DOHH2 (cell line): ENCODE results near the gene SEPSECS.

Source experiments
- H3F3A ChIP-seq: fragments of 200-600 bp; sonication (generic), shearing (Covaris generic); 2 replicates; pipeline ENCODE4 v1.6.0; 2016; ENCODE audit warnings: antibody characterized with exemption, mild to moderate bottlenecking; ENCODE audit not compliant: control insufficient read depth, insufficient read depth
- H3K27ac ChIP-seq: fragments of 200-600 bp; sonication (generic); 2 replicates; pipeline ENCODE4 v1.5.1; 2014; ENCODE audit warnings: low read depth, mild to moderate bottlenecking, low read length, moderate library complexity
- H3K27me3 ChIP-seq: fragments of 200-600 bp; sonication (generic); 2 replicates; pipeline ENCODE4 v1.6.1; 2014; ENCODE audit warnings: mild to moderate bottlenecking, low read length, mixed read lengths; ENCODE audit not compliant: control insufficient read depth
- H3K36me3 ChIP-seq: fragments of 200-600 bp; sonication (generic); 2 replicates; pipeline ENCODE4 v1.6.1; 2014; ENCODE audit warnings: mild to moderate bottlenecking, low read length, moderate library complexity, mixed read lengths; ENCODE audit not compliant: control insufficient read depth
- H3K4me1 ChIP-seq: fragments of 200-600 bp; sonication (generic); 2 replicates; pipeline ENCODE4 v1.6.1; 2014; ENCODE audit warnings: mild to moderate bottlenecking, low read length, mixed read lengths; ENCODE audit not compliant: control insufficient read depth
- H3K4me2 ChIP-seq: fragments of 200-600 bp; sonication (generic); 2 replicates; pipeline ENCODE4 v1.6.0; 2014; ENCODE audit warnings: mild to moderate bottlenecking, low read length, moderate library complexity
- H3K4me3 ChIP-seq: fragments of 200-600 bp; sonication (generic); 2 replicates; pipeline ENCODE4 v1.5.1; 2014; ENCODE audit warnings: mild to moderate bottlenecking, low read length, mixed read lengths
- H3K79me2 ChIP-seq: fragments of 200-600 bp; sonication (generic); 2 replicates; pipeline ENCODE4 v1.6.1; 2014; ENCODE audit warnings: mild to moderate bottlenecking, low read length, mixed read lengths; ENCODE audit not compliant: control insufficient read depth
- H3K9me2 ChIP-seq: fragments of 200-600 bp; sonication (generic); replicated peaks from 2 replicates; pipeline ENCODE4 v1.6.1; 2014; ENCODE audit warnings: mild to moderate bottlenecking, low read length, mixed read lengths; ENCODE audit not compliant: control insufficient read depth
- H3K9me3 ChIP-seq: fragments of 200-600 bp; sonication (generic); 2 replicates; pipeline ENCODE4 v1.6.1; 2014; ENCODE audit warnings: antibody characterized with exemption, low read length, mixed read lengths; ENCODE audit not compliant: control insufficient read depth, insufficient read depth
- H4K20me1 ChIP-seq: fragments of 200-600 bp; sonication (generic); 2 replicates; pipeline ENCODE4 v1.6.0; 2014; ENCODE audit warnings: low read depth, mild to moderate bottlenecking, antibody characterized with exemption, low read length, moderate library complexity; ENCODE audit not compliant: control insufficient read depth, insufficient read depth
- EZH2phosphoT487 ChIP-seq: fragments of 200-600 bp; sonication (generic); IDR thresholded peaks from 2 replicates; pipeline ENCODE4 v1.6.1; 2017; ENCODE audit warnings: borderline replicate concordance, mild to moderate bottlenecking, antibody characterized with exemption, low read length, moderate library complexity, mixed read lengths
- TF ChIP-seq, protein P1 (sequence below): fragments of 200-600 bp; sonication (generic); IDR thresholded peaks from one replicate; pipeline ENCODE4 v1.5.1; 2014; ENCODE audit warnings: antibody characterized with exemption, mild to moderate bottlenecking, low read depth, low read length; ENCODE audit not compliant: poor library complexity, severe bottlenecking

Gene SEPSECS

DNA sequence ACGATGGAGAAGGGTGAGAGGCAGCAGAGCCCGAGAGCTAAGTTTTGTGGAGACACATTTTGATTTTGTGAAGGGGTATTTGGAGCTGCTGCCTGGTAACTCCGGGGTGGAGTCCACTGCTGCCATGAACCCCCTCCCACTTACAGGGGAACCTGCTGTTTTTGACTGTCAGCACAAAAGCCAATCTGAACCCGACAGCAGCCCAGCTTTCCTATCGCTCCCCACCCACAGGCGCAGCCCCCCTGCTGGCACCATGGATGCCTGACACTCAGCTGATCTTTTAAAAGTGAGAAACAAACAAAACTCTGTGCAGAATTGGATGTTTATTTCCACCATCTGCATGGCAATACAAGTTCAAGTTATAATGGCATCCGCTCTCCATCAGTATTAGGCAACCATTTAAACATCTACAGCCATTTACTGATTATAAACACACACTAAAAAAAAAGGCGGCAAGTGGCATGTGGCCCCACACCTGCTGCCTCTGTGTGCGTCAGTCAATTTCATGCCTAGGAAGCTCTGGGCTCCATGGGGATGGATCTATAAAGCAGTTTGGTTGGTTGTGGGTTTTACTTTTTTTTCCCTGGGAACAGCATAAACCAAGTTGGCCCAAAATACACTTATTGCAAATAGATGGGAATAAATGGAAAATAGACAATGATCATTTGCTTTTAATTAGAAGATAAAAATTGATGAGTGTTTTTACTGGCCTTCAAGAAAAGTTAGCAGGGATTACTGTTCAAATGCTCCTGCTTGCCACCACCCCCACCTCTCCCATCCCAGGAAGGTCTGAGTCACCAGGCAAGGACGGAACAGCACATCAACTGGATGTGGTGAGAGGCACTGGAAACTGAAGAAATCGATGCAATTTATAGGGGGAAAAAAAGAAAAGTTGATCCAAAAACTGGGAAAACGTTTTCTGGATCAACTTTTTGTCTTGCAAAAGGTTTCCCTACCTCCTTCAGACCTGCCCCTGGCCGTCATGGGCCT, 46.0 kb downstream of the SEPSECS start:
- Histone ChIP-seq H3K4me1 (no peaks in the 10 kb centered on the region), H4K20me1 (no peaks in the 10 kb centered on the region), H3F3A (no peaks in the 10 kb centered on the region), H3K36me3 (no peaks in the 10 kb centered on the region), H3K9me2 (no peaks in the 10 kb centered on the region), H3K4me3 (no peak overlapping the region), H3K27ac (no peak overlapping the region), H3K4me2 (no peak overlapping the region), H3K9me3 (no peaks in the 10 kb centered on the region), H3K27me3 (no peaks in the 10 kb centered on the region; the same call in 1 of the 2 replicates), H3K79me2 (no peaks in the 10 kb centered on the region)
- TF ChIP-seq EZH2phosphoT487, result no peak
- TF ChIP-seq, protein P1, sequence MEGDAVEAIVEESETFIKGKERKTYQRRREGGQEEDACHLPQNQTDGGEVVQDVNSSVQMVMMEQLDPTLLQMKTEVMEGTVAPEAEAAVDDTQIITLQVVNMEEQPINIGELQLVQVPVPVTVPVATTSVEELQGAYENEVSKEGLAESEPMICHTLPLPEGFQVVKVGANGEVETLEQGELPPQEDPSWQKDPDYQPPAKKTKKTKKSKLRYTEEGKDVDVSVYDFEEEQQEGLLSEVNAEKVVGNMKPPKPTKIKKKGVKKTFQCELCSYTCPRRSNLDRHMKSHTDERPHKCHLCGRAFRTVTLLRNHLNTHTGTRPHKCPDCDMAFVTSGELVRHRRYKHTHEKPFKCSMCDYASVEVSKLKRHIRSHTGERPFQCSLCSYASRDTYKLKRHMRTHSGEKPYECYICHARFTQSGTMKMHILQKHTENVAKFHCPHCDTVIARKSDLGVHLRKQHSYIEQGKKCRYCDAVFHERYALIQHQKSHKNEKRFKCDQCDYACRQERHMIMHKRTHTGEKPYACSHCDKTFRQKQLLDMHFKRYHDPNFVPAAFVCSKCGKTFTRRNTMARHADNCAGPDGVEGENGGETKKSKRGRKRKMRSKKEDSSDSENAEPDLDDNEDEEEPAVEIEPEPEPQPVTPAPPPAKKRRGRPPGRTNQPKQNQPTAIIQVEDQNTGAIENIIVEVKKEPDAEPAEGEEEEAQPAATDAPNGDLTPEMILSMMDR, result no peak

DNA sequence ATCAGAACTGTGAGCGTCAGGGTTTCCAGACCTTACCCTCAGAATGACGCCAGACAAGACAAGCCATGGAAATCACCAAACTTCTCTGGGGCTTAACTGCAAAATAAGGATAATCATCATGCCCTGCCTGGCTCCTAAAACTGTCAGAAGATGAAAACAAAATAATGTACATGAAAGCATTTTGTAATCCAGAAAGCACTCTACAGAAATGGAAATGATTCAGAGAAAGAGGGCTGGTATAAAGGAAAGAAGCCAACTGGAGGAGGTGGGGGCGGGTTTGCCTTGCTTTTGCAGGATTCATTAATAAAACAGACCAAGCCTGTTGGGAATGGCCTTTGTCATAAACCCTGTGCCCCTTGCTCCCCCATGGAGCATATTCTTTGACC, 47.3 kb downstream of the SEPSECS start:
- H3K27ac ChIP-seq, result no peak overlapping the region
- no peaks in the 10 kb centered on the region for H4K20me1 ChIP-seq
- no peaks in the 10 kb centered on the region for H3F3A ChIP-seq
- no peaks in the 10 kb centered on the region; the same call in 1 of the 2 replicates for H3K27me3 ChIP-seq
- no peaks in the 10 kb centered on the region for H3K9me2 ChIP-seq
- TF ChIP-seq, protein P1, result no peak
- no peak for TF ChIP-seq EZH2phosphoT487
- no peaks in the 10 kb centered on the region for H3K4me1 ChIP-seq
- no peaks in the 10 kb centered on the region for H3K9me3 ChIP-seq
- H3K79me2 ChIP-seq, result no peaks in the 10 kb centered on the region
- no peaks in the 10 kb centered on the region for H3K36me3 ChIP-seq
- no peak overlapping the region for H3K4me2 ChIP-seq
- no peak overlapping the region for H3K4me3 ChIP-seq

DNA sequence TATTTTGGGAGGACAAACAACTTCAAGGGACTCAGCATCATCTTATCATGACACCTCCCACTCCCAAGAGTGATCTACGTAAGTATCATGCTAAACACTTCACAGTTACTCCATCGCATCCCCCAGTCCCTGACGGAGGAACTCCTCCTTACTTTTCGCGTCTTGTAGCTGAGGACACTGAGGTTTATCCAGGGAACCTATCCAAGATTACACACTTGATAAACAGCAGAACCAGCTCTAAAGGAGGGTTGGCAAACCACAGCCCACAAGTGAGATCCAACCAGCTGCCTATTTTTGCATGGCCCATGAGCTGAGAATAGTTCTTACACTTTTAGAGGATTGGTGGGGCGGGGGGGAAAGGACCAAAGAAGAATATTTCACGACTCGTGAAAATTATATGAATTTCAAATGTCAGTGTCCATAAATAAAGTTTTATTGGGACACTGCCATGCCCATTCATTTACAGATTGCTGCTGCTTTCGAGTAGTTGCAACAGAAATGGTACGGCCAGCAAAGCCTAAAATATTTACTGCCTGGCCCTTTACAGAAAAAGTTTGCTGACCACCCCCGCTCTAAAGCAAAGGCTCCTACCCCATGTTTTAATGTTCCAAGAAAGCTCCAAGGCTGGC, 47.8 kb downstream of the SEPSECS start:
- H3K4me2 ChIP-seq, result no peak overlapping the region
- H4K20me1 ChIP-seq, result no peaks in the 10 kb centered on the region
- no peaks in the 10 kb centered on the region for H3K4me1 ChIP-seq
- no peaks in the 10 kb centered on the region for H3F3A ChIP-seq
- no peaks in the 10 kb centered on the region for H3K9me2 ChIP-seq
- no peaks in the 10 kb centered on the region for H3K36me3 ChIP-seq
- no peaks in the 10 kb centered on the region for H3K79me2 ChIP-seq
- TF ChIP-seq, protein P1, result no peak
- no peak for TF ChIP-seq EZH2phosphoT487
- H3K9me3 ChIP-seq, result no peaks in the 10 kb centered on the region
- no peak overlapping the region for H3K4me3 ChIP-seq
- H3K27me3 ChIP-seq, result peaks cover 4% of the 10 kb centered on the region
- H3K27ac ChIP-seq, result no peak overlapping the region
